ENCODE data around the gene HARS2. TPM values are rescaled to one million over a fixed set of nuclear protein-coding genes. Genes with fewer than 3 reads are reported as not detected.
A peak's percentile ranks its signal among the peaks of the same experiment; 100 is the strongest.

Gene HARS2
- total and polyA plus RNA-seq, 10 of the 15 experiments (the other 5 are each of a cell fraction or from before 2014, with no cell fraction given), result 9.3 to 34.3 (median 24.8) TPM

DNA sequence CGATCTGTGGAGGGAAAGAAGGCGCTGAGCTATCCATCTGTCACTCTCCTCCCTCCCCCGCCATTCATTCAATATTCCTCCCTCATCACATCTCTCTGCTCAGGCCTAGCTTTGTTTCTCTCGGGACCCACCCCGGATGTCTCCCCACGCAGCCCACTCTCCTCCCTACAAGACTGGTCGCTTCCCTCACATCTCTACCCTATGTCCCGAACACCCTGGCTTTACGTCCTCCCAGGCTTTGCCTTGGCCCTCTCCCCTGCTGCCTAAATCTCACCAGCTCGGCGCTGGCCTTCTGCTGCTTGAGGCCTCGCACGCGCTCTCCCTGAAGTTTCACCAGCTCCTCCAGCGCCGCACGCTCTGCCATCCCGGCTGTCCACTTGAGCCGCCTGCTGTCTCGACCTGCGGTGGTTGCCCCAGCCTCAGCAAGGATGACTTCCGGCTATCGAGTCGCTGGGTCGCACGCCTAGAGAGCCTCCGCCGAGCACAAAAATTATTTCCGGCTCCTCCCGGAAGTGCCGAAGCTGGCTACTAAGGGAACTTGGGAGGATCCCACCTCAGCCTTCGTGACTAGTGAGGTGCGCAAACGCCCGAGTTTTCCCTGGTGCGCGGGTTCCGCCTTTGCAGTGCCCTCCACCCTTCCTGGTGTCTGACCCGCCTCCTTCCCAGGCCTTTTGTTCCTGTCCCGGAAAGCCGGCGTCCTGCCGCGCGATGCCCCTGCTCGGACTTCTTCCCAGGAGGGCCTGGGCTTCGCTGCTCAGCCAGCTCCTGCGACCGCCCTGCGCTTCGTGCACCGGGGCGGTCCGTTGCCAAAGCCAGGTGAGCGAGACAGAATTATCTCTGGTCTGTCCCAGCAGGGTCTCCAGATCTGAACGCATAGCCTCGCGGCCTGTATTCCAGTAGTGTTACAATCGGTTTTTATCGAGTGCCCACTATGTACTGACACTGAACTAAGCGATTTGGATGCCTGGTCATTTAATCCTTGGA lies at the start of gene HARS2, which contains the start of gene HARS1 (continued):
- TF ChIP-seq, protein P1, sequence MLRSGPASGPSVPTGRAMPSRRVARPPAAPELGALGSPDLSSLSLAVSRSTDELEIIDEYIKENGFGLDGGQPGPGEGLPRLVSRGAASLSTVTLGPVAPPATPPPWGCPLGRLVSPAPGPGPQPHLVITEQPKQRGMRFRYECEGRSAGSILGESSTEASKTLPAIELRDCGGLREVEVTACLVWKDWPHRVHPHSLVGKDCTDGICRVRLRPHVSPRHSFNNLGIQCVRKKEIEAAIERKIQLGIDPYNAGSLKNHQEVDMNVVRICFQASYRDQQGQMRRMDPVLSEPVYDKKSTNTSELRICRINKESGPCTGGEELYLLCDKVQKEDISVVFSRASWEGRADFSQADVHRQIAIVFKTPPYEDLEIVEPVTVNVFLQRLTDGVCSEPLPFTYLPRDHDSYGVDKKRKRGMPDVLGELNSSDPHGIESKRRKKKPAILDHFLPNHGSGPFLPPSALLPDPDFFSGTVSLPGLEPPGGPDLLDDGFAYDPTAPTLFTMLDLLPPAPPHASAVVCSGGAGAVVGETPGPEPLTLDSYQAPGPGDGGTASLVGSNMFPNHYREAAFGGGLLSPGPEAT (IDR thresholded peaks at IDR 0.05; ENCODE audit: low read depth), result peak; percentile 82
- peak; percentile 97 for TF ChIP-seq GABPA (IDR thresholded peaks at IDR 0.05; ENCODE audit: low read depth)
- TF ChIP-seq CBFB (IDR thresholded peaks at IDR 0.05; ENCODE audit: low read depth), result peak; percentile 54; the same call in 1 of the 2 replicates
- peak; percentile 77; the same call in 1 of the 2 replicates for TF ChIP-seq POLR2AphosphoS2 (IDR thresholded peaks at IDR 0.05; ENCODE audit: low read depth, low read length)
- TF ChIP-seq, protein P2, sequence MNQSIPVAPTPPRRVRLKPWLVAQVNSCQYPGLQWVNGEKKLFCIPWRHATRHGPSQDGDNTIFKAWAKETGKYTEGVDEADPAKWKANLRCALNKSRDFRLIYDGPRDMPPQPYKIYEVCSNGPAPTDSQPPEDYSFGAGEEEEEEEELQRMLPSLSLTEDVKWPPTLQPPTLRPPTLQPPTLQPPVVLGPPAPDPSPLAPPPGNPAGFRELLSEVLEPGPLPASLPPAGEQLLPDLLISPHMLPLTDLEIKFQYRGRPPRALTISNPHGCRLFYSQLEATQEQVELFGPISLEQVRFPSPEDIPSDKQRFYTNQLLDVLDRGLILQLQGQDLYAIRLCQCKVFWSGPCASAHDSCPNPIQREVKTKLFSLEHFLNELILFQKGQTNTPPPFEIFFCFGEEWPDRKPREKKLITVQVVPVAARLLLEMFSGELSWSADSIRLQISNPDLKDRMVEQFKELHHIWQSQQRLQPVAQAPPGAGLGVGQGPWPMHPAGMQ (IDR thresholded peaks at IDR 0.05; ENCODE audit: borderline replicate concordance), result no peak
- TF ChIP-seq YBX1 (IDR thresholded peaks at IDR 0.05), result no peak
- peak; percentile 30; the same call in 1 of the 2 replicates for TF ChIP-seq SIN3A (IDR thresholded peaks at IDR 0.05; ENCODE audit: low read depth, low read length)
- TF ChIP-seq MYC (IDR thresholded peaks at IDR 0.05; ENCODE audit: insufficient read depth, insufficient read length, insufficient replicate concordance, low read length, severe bottlenecking), result peak; percentile 73
- TF ChIP-seq IKZF1 (conservative IDR thresholded peaks at IDR 0.05), result peak; percentile 88
- no peak for TF ChIP-seq ESRRA (IDR thresholded peaks at IDR 0.05; ENCODE audit: low read length)
- TF ChIP-seq SREBF2 (IDR thresholded peaks at IDR 0.05; ENCODE audit: low read length), result peak; percentile 43; the same call in 1 of the 2 replicates
- peak; percentile 35; the same call in 1 of the 2 replicates for TF ChIP-seq MTA2 (IDR thresholded peaks at IDR 0.05; ENCODE audit: low read depth)
- peak; percentile 96 for TF ChIP-seq PML (IDR thresholded peaks at IDR 0.05; ENCODE audit: low read length)
- no peak for TF ChIP-seq NR2C2 (IDR thresholded peaks at IDR 0.05; ENCODE audit: borderline replicate concordance, control insufficient read depth, insufficient read length, low read depth)
- peak; percentile 72 for TF ChIP-seq HCFC1 (IDR thresholded peaks at IDR 0.05; ENCODE audit: low read length)
- peak; percentile 20; the same call in 1 of the 2 replicates for TF ChIP-seq FOXK2 (IDR thresholded peaks at IDR 0.05)
- TF ChIP-seq POU2F2 (IDR thresholded peaks at IDR 0.05; ENCODE audit: borderline replicate concordance, low read depth, low read length), result peak; percentile 79; the same call in 2 of the 3 replicates
- TF ChIP-seq, protein P3, sequence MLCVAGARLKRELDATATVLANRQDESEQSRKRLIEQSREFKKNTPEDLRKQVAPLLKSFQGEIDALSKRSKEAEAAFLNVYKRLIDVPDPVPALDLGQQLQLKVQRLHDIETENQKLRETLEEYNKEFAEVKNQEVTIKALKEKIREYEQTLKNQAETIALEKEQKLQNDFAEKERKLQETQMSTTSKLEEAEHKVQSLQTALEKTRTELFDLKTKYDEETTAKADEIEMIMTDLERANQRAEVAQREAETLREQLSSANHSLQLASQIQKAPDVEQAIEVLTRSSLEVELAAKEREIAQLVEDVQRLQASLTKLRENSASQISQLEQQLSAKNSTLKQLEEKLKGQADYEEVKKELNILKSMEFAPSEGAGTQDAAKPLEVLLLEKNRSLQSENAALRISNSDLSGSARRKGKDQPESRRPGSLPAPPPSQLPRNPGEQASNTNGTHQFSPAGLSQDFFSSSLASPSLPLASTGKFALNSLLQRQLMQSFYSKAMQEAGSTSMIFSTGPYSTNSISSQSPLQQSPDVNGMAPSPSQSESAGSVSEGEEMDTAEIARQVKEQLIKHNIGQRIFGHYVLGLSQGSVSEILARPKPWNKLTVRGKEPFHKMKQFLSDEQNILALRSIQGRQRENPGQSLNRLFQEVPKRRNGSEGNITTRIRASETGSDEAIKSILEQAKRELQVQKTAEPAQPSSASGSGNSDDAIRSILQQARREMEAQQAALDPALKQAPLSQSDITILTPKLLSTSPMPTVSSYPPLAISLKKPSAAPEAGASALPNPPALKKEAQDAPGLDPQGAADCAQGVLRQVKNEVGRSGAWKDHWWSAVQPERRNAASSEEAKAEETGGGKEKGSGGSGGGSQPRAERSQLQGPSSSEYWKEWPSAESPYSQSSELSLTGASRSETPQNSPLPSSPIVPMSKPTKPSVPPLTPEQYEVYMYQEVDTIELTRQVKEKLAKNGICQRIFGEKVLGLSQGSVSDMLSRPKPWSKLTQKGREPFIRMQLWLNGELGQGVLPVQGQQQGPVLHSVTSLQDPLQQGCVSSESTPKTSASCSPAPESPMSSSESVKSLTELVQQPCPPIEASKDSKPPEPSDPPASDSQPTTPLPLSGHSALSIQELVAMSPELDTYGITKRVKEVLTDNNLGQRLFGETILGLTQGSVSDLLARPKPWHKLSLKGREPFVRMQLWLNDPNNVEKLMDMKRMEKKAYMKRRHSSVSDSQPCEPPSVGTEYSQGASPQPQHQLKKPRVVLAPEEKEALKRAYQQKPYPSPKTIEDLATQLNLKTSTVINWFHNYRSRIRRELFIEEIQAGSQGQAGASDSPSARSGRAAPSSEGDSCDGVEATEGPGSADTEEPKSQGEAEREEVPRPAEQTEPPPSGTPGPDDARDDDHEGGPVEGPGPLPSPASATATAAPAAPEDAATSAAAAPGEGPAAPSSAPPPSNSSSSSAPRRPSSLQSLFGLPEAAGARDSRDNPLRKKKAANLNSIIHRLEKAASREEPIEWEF (IDR thresholded peaks at IDR 0.05; ENCODE audit: insufficient replicate concordance, low read depth, low read length), result no peak
- TF ChIP-seq BHLHE40 (IDR thresholded peaks at IDR 0.05; ENCODE audit: borderline replicate concordance in 1 of 2, low read depth in 2 of 2, low read length in 1 of 2), result peak; percentile 54 to 55; a peak in 2 of 4 replicates

Measured in GM12878 (cell line).